ENCODE results near the gene SDF4. TPM values are rescaled to one million over a fixed set of nuclear protein-coding genes. Genes with fewer than 3 reads are reported as not detected.
A peak's percentile ranks its signal among the peaks of the same experiment; 100 is the strongest.

Gene SDF4
- total and polyA plus RNA-seq, 2 of the 13 experiments (the other 11 are each of a cell fraction or from before 2014, with no cell fraction given) = 80.8 to 107 TPM

- TF ChIP-seq ISX (CRISPR knock-in tag; conservative IDR thresholded peaks at IDR 0.05) (no peak), ZNF7 (CRISPR knock-in tag; IDR thresholded peaks at IDR 0.05) (no peak)
Observed at GRCh38 chr1:1199141-1199960, 32.5 kb downstream of the SDF4 start (continued).

GRCh38 chr1:1198423-1199140, 33.2 kb downstream of the SDF4 start:
- TF ChIP-seq RARG (CRISPR knock-in tag; IDR thresholded peaks at IDR 0.05; ENCODE audit: low read depth) (no peak), ZNF367 (CRISPR knock-in tag; IDR thresholded peaks at IDR 0.05; ENCODE audit: borderline replicate concordance) (no peak), MIER3 (CRISPR knock-in tag; IDR thresholded peaks at IDR 0.05; ENCODE audit: borderline replicate concordance) (no peak), JARID2 (CRISPR knock-in tag; IDR thresholded peaks at IDR 0.05; ENCODE audit: insufficient replicate concordance) (no peak), ZFP36L1 (CRISPR knock-in tag; IDR thresholded peaks at IDR 0.05) (no peak)
- no peak overlapping the region for H3K27ac ChIP-seq (ENCODE audit: extremely low read length, insufficient read depth, low read length)
- intact Hi-C loops (cut with micrococcal nuclease; ENCODE audit: unreplicated experiment) = no loop called here
- in situ Hi-C loops (cut with HindIII; ENCODE audit: extremely low pct_ligation_motif_present, low pct_unique_long_range_greater_than_20kb) = no loop called here
- no peaks in the 10 kb centered on the region for H3K36me3 ChIP-seq (replicated peaks in 1 of 2; ENCODE audit: control insufficient read depth in 1 of 2, insufficient read depth in 2 of 2, low read length in 2 of 2)
- no peak overlapping the region for H3K9ac ChIP-seq (ENCODE audit: insufficient read depth, low read depth, low read length)
- WGBS (ENCODE audit: low lambda C conversion rate) = 13% methylated on average over 3 of the region's 23 CpGs
- peaks cover 16 to 41% of the 10 kb centered on the region in 2 experiments; a peak in 4 of 5 replicates for H3K27me3 ChIP-seq (ENCODE audit: control insufficient read depth in 1 of 2, insufficient read depth in 2 of 2, low read length in 2 of 2)
- no peak overlapping the region; a peak in 1 of 6 replicates for H3K4me3 ChIP-seq (replicated peaks in 1 of 3; ENCODE audit: insufficient read depth in 1 of 3, low read depth in 2 of 3, low read length in 3 of 3)
- DNase-seq (ENCODE audit: low spot score) = no peak
- peak; percentile 47 for ATAC-seq
- H3K4me2 ChIP-seq (ENCODE audit: low read depth, low read length) = no peak overlapping the region
- BruUV-seq (replicated peaks) = no TSS peak
- CTCF ChIA-PET (ENCODE audit: low intra/inter-chr PET ratio, low total read pairs) = no interaction called here
- H3K4me1 ChIP-seq (ENCODE audit: insufficient read depth, low read length) = peaks cover 22% of the 10 kb centered on the region
- H3K79me2 ChIP-seq (ENCODE audit: insufficient read depth, low read length) = no peaks in the 10 kb centered on the region
- peaks cover 11% of the 10 kb centered on the region for H3K9me3 ChIP-seq (ENCODE audit: low read length)
- POLR2A ChIA-PET = interaction anchor here (1.0 kb wide), 1 partner anchor 34 kb away, joined by 3 read pairs; no protein-coding TSS in a partner anchor
- no peak for FAIRE-seq
- H4K20me1 ChIP-seq (ENCODE audit: insufficient read depth, low read length) = no peaks in the 10 kb centered on the region
- H2AFZ ChIP-seq (ENCODE audit: low read length) = no peak overlapping the region
